GM12878 (cell line): ENCODE measurements around the gene SYTL2.

Experiments used
- EZH2 ChIP-seq: IDR thresholded peaks from 2 replicates; pipeline ENCODE4 v1.6.1; 2012; ENCODE audit warnings: low read depth, mild to moderate bottlenecking, control low read depth, inconsistent platforms, low read length, borderline replicate concordance; ENCODE audit not compliant: control insufficient read depth
- FOXK2 ChIP-seq: fragments of 450-650 bp; IDR thresholded peaks from 2 replicates; pipeline ENCODE4 v1.6.1; 2017; ENCODE audit warnings: mild to moderate bottlenecking, moderate library complexity
- POLR2AphosphoS5 ChIP-seq: IDR thresholded peaks from 2 replicates; pipeline ENCODE4 v1.6.1; 2011; ENCODE audit warnings: mild to moderate bottlenecking, low read length, inconsistent platforms
- YY1 ChIP-seq: IDR thresholded peaks from 2 replicates; pipeline ENCODE4 v1.6.1; 2011; ENCODE audit warnings: low read depth, mild to moderate bottlenecking, low read length
- ZNF24 ChIP-seq: fragments of 450-650 bp; IDR thresholded peaks from 2 replicates; pipeline ENCODE4 v1.6.1; 2017; ENCODE audit warnings: antibody characterized with exemption, mild to moderate bottlenecking
- TF ChIP-seq, protein P1 (sequence below): fragments of 450-650 bp; IDR thresholded peaks from 2 replicates; pipeline ENCODE4 v1.6.1; 2016; ENCODE audit warnings: mild to moderate bottlenecking

DNA sequence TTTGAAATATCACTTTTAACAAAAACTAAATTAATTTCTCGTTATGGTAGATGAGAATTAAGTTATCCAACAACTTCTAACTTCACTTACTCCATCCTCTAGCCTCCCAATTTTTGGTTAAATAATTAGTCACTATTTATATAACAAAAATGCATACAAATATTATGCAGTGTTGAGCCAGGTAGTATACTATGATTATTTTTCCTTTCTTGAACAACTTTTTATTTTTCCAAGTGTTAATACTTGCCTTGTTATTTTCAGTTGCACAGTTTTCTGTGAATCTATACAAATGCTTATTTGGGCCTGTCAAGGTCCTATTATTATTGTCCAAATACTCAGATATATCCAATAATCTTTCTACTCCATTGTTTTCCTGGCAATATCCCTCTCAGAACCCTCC is 24.3 kb upstream of the SYTL2 start:
- no peak for TF ChIP-seq EZH2
- TF ChIP-seq FOXK2 = no peak
- TF ChIP-seq ZNF24 = no peak
- no peak for TF ChIP-seq YY1
- TF ChIP-seq, protein P1, sequence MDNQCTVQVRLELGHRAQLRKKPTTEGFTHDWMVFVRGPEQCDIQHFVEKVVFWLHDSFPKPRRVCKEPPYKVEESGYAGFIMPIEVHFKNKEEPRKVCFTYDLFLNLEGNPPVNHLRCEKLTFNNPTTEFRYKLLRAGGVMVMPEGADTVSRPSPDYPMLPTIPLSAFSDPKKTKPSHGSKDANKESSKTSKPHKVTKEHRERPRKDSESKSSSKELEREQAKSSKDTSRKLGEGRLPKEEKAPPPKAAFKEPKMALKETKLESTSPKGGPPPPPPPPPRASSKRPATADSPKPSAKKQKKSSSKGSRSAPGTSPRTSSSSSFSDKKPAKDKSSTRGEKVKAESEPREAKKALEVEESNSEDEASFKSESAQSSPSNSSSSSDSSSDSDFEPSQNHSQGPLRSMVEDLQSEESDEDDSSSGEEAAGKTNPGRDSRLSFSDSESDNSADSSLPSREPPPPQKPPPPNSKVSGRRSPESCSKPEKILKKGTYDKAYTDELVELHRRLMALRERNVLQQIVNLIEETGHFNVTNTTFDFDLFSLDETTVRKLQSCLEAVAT = no peak
- TF ChIP-seq POLR2AphosphoS5 = no peak
